HG03457 (cell line): ENCODE measurements around the gene BBX.
"Not testable (repeated sequence)": the region's sequence is repeated elsewhere in the genome, so short reads cannot be mapped to it uniquely, and the experiment has no call there.

ENCODE experiments used
- ATAC-seq: cut with Tn5 transposase; IDR thresholded peaks from one replicate; pipeline ENCODE4 v1.9.1; 2021; ENCODE audit warnings: moderate number of reproducible peaks; ENCODE audit not compliant: unreplicated experiment

BBX gene

DNA sequence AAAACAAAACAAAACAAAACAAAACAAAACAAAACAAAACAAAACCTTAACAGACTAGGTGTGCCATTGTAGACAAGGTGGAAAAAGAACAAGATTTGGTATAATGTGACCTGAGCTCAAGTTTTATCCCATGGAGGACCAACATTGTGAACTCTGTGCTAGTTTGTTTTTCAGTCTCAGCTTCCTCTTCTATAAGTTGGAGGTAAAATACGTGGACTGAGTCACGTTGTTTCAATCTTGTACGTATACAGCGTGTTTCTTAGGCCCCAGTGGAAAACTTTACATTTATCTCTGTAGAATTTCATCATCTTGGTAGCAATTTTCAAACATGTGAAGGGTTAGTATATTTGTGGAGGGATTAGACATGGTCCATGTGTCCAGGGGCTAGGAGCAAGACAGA is 306.4 kb downstream of the BBX start:
- ATAC-seq: no peak

DNA sequence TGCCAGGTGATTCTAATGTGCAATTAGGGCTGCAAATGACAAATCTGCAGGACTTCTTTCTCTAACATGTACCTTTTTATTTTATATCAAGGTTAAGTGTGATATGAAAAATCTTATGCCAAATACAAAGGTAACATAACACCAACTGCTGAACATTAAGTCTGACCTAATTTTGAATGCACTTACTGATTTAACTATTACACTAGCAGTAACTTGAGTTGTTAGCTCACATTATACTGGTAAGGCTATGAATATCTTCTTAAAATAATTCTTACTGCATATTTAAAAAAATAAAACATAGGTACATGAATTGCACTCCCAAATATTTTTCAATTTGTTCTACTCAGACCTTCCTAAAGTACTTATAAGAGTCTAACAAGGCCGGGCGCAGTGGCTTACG is 308.8 kb downstream of the BBX start:
- ATAC-seq: no peak

DNA sequence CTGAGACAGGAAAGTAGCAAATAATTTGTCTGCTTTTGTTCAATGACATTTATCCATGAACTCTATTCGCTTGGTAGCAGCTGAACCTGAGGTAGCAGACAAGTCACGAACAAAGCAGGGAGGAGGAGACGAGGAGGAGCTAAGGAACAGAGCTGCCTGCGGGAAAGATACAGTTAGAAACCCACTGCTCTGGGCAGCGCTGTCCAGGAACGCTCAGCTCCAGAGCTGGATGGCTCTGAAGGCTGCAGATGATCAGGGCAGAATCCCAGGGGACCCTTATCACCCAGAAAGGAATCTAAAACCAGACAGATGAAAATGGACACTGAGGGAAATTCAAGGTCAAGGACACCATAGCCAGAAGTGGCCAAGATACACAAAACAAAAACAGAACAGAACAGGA is 310.3 kb downstream of the BBX start:
- no peak for ATAC-seq

DNA sequence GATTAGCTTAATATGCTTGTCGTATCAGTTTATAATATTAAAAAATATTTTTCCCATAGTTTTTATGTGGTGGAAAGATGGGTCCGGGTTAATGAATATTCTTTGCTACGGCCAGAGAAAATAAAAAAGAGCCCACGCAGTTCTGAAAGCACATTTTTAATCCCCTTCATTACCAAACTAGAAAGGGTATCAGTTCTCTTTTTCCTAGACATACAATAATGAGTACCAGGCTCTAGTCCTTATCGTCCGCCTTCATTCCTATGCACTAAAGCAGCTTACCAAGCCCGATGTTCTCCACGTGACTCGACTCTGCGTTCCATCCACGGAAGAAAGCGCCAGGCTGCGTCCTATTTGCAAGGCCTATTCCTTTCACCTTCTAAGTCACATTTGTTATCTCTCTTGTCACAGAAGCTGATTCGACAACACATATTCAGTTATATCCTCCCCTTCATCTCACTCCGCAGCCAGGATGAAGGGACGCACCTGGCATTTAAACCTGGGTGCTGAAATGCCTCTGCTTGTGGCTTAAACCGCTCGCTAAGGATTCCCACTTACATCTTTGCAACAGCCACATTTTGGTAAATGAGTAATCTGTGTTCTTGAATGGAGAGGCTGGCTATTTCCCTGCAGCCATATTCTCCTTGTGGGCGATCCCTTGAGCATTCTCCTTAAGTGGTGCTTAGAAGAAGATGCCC is 311.1 kb downstream of the BBX start:
- no peak for ATAC-seq

DNA sequence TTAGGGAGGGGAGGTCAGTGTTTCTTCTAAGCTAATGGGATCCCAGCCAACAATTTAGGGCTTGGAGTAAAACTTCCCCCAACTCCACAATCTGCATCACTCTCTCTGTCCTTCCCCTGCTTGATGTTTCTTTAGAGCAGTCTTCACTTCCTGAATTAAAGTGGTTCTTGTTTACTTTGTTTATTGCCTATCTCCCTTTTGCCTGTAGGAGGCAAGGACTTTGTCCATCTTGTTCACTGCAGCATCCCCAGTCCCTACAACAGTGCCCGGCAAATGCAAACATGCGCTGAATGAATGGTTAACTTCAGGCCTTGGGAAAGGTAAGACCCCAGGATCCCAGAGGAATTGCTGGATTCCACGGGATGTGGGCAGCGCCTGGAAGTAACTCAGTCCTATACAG is 312.2 kb downstream of the BBX start:
- ATAC-seq: not testable (repeated sequence)

DNA sequence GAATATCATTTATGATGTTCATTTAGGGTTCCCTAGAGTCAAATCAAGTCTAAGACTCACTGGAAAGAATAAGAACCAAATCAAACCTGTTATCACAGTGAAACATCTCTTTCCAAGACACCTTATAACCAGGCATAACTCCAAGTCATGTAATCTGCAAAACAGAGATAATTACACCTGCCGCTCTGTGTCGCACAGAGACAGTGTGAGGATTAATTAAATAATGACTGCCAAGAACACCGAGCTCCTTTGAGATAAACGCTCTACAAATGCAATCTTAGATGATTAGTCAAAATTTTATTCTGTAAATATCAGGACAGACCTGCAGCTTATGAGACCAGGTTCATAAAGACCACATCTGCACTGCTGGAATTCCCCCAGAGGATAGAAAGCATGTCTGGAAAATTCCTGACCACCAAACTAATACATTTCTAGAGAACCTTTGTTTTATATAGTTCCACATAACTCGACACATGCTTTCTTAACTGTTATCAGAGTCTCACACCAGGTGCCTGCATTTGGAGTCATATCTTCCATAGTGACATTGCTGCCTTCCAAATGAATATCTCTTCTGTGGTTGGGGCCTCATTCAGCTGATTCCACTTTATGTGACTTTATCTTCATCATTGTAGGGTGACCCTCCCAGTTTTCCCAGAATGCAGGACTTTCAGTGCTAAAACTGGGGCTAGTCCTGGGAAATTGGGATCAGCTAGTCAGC is 315.3 kb downstream of the BBX start:
- ATAC-seq: no peak

DNA sequence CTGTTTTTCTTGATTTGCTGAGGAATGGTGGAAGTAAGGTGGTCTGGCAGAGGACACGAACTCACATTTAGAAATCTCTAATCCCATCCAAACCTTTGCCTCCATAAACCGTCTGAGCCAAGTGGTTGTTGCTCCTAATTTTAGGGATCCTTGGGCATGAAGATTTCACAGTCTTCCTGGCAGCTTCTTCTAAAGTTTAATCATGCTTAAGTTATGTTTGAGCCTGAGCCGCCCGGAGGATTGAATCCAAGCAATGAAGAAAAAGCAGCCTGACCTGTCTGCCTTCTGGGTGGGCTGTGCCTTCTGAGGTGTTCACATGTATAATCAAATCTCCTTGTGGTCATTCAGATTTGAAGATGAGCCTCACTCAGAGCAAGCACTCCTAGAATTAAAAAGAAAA is 319.1 kb downstream of the BBX start:
- ATAC-seq: no peak

DNA sequence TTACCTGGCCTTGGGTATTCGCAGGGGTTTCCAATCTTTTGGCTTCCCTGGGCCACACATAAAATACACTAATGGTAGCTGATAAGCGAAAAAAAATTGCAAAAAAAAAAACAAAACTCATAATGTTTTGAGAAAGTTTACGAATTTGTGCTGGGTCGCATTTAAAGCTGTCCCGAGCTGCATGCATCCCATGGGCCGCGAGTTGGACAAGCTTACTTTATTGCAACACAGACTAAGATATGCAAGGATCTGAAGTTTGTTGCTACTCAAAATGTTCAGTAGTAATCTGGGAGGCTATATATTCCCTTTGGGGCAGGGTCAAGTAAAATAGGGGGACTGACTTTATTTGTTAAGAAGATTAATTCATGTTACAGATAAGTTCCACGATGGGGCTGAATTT is 320.2 kb downstream of the BBX start:
- ATAC-seq: no peak

DNA sequence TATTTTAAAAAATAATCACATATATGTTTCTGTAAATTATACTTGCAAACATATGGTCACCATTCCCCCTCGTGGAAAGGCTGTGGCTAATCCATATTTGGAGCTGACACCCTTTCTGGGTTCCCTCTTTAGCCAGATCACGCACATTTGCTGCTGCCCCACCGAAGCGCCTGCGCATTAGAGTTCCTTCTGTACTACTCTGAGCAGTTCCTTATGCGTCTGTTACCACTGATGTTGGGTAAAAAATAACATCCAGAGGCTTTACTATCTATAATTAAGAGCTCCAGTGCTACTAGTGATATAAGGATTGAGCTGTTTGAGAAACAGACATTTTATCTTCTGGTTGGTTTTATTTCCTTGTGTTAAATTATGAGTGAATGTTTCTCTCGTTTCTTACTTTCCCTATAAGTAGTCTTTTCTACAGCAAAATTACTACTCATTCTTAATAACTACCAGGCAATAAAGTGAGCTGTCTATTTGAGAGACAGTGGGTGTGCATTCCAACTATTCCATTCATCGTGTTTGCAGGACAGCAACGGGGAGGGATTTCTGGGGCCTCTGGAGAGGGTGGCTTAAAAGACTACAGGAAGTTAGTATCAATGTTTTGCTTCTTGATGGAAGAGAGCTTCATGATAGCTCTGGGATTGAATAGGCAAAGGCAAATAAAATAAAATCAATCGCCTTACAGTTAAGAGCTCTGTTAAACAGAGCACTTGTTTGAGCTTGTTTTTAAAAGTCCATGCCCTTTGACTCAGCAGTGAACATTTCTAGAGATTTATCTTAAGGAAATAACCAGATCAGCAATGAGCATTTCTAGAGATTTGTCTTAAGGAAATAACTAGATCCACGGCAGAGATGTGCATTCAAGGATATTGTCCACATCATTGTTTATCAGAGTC is 322.9 kb downstream of the BBX start:
- ATAC-seq: no peak

DNA sequence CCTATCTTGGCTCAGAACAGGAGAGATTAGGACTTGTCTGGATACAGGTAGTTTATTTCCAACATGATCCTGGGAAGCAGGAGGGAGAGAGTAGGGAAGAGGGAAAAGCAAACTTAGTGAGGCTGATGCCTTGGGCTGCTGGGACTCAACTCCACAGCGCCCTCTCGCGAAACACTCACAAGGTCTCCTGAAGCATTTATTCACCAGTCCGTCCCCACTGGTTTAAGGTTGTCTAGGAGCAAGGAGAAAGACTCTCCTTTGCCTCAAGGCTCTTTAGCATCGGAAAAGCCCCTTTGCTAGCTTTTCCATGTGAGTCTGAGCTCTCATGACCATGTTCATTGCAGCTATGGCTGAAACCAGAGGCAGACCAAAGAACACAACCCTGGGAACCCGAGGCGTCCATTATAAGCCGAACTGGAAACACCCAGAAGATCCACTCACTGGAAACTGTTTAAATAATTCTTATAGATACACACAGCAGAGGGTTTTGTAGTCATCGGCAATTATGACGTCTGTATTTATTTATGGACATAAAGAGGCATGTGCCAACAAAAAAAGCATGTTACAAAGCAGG is 323.6 kb downstream of the BBX start:
- no peak for ATAC-seq

DNA sequence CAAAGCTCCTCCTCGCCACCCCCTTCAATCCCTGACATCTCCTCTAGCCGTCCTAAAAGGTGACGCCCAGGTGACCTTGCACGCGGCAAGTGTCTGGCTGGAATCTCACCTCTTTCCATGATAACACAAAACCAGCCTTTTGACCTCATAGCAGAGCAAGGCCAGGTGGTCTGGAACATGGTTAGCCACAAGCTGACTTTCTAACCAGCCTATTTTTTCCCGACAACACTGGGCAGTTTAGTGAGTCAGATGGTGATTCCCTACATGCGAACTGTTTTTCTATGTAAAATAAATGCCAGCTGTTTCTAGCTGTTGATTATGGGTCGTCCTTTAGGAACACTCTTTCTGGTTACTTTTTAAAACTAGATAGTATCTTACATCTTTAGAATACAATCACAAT is 325.0 kb downstream of the BBX start:
- no peak for ATAC-seq

DNA sequence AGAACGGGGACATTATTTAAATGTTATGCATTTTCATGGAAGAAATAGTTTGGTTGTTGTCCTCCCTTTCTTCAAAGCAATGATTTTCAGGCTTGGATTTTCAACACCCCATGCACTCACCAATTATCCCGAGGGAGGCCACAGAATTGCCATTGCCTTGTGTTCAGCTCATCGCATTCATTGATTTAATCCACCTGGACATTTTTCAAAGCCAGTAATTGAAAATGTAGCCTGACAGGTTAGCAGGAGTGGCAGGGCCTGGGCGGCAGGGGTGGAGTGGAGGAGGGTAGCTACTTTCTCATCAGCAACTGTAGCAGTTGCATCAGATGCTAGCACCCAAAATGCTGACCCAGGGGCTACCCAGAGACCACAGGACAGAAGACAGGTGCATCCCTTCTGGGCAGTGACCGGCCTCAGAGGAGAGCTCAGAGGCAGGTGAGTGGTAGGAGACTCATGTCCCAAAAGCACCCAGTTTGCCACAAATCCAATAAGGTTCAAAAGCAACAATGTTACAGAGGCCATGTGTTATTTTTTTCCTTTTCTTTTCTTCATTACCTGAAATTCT is 325.7 kb downstream of the BBX start:
- no peak for ATAC-seq

DNA sequence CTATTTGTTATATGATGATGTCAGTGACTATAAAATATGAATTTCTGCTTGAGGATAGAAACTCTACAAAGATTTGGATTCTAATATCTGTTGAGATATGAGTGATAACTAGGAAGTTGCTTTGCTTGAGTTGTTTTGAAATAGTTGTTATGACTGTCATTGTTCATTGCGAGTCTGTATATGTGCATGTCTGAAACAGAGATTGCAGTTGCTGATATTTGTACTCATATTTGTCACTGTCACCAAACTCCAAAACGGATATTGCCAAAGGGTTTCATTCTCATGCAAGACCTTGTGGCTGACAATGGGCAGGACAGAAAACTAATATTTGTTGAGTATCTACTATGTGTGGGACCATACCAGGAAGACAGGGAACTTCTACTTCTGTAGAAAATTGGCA is 327.9 kb downstream of the BBX start:
- ATAC-seq: no peak

DNA sequence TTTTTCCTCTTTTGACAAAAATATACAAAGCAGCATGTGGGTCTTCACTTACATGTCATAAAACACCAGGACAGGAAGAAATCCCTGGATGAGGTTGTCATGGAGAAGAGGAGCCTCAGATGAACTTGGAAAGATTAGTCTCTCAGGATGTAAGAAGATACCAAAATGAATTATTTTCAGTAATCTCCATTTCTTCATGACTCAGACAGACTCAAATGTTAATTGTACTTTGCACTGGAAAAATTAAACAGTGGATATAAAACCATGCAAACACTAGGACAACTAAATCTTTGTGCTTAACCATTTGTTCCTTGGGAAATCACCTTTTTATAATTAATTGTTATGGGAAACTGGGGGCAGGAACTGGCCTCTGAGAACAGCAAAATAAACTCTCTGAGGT is 331.1 kb downstream of the BBX start:
- no peak for ATAC-seq

DNA sequence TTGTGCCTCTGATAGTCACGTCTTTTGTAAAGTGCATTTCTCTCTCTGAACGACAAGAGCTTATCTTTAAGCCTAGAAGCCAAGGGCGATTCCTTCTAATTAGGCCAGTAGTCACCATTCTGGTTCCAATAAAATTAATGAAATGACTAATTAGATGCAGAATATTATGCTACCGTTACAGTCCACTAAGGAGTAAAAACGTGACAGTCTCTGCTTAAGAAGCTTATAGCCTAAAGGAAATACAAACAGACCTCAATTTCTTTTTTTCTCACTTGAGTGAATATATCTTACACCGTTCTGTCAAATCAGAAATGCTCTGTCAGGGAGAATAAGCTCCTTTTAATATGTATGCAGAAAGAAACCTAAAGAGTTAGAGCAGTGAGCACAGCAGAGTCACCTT is 332.0 kb downstream of the BBX start:
- ATAC-seq: no peak

DNA sequence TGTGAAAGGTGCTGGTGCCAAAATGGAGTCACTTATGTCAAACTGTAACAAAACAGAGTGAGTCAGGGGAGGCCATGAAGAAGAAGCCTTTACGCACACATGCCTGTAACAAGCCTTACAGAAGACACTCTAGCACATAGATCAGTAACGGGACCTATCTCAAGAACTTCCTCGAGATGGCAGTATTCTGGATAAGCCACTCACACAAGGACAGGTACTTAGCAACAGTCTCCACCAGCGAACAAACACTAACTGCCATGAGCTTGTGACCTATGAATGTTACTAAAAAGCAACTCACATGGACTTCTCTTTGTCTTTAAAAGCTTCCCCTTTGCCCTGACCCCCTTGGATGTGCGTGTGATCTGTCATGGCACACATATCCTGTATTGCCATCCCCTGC is 332.9 kb downstream of the BBX start:
- no peak for ATAC-seq

DNA sequence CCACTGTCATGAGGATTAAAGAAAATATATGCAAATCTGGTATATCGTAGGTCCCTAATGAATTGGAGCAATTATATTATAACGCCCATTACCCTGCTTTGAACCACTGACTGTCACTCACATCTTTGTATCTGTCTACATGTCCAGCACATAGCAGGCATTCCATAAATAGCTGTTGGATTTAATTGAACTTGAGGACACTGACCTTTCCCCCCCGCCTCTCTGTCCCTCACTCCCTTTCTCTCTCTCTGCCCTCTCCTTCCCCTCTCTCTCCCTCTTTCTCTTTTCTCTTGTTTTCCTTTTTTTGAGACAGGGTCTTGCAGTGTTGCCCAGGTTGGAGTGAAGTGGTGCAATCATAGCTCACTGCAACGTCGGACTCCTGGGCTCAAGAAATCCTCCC is 335.1 kb downstream of the BBX start:
- no peak for ATAC-seq

DNA sequence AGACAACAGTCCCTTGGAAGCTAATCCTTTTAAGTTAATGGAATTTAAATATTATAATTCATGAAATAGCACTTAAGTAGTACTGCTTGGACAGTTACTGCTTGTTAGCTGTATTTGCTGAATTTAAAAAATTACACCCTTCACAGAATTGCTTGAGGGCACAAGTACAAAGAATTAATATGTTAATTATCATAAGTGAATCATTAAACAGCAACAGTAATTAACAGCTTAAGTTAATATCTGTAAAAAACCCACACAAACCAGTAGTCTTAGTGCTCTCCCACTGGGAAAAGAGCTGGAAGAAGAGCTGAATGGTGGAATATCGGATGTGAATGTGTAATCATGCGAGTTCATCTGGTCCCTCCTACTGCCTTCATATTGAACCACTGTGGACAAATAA is 336.1 kb downstream of the BBX start:
- ATAC-seq: no peak
